MM.1S (cell line): Measurements from ENCODE around the gene EFNA3.

Experiments used
- DNase-seq: peaks from one replicate; pipeline ENCODE4 v3.0.0-alpha.2; 2015
- H2AFZ ChIP-seq: fragments of 300-600 bp; sonication (generic); 2 replicates; pipeline ENCODE4 v1.6.0; 2016; ENCODE audit warnings: antibody characterized with exemption, low read length
- H3F3A ChIP-seq: fragments of 300-600 bp; sonication (generic); 2 replicates; pipeline ENCODE4 v1.6.1; 2016; ENCODE audit warnings: mild to moderate bottlenecking, antibody characterized with exemption, low read length, moderate library complexity, mixed read lengths; ENCODE audit not compliant: insufficient read depth
- H3K27ac ChIP-seq: fragments of 300-600 bp; sonication (generic); 2 replicates; pipeline ENCODE4 v1.5.1; 2016; ENCODE audit warnings: mild to moderate bottlenecking, low read length
- H3K27me3 ChIP-seq: fragments of 300-600 bp; sonication (generic); replicated peaks from 2 replicates; pipeline ENCODE4 v1.6.0; 2016; ENCODE audit warnings: low read length; ENCODE audit not compliant: insufficient read depth
- H3K36me3 ChIP-seq: fragments of 300-600 bp; sonication (generic); replicated peaks from 2 replicates; pipeline ENCODE4 v1.6.1; 2016; ENCODE audit warnings: mild to moderate bottlenecking, low read length, mixed read lengths; ENCODE audit not compliant: insufficient read depth
- H3K4me1 ChIP-seq: fragments of 300-600 bp; sonication (generic); 2 replicates; pipeline ENCODE4 v1.6.1; 2016; ENCODE audit warnings: low read length, mixed read lengths
- H3K4me2 ChIP-seq: fragments of 300-600 bp; sonication (generic); 2 replicates; pipeline ENCODE4 v1.6.0; 2016; ENCODE audit warnings: low read depth, low read length
- H3K4me3 ChIP-seq: fragments of 300-600 bp; sonication (generic); 2 replicates; pipeline ENCODE4 v1.5.1; 2016; ENCODE audit warnings: low read length, mixed read lengths
- H3K79me2 ChIP-seq: fragments of 300-600 bp; sonication (generic); 2 replicates; pipeline ENCODE4 v1.6.1; 2016; ENCODE audit warnings: mixed run types, low read length, mixed read lengths
- H3K9ac ChIP-seq: fragments of 300-600 bp; sonication (generic); 2 replicates; pipeline ENCODE4 v1.6.1; 2016; ENCODE audit warnings: low read length, mixed read lengths
- H3K9me2 ChIP-seq: fragments of 300-600 bp; sonication (generic); replicated peaks from 2 replicates; pipeline ENCODE4 v1.6.1; 2016; ENCODE audit warnings: mild to moderate bottlenecking, low read length, mixed read lengths; ENCODE audit not compliant: insufficient read depth
- H3K9me3 ChIP-seq: fragments of 300-600 bp; sonication (generic); replicated peaks from 2 replicates; pipeline ENCODE4 v1.6.1; 2016; ENCODE audit warnings: mild to moderate bottlenecking, low read length, mixed read lengths; ENCODE audit not compliant: insufficient read depth
- H4K20me1 ChIP-seq: fragments of 300-600 bp; sonication (generic); 2 replicates; pipeline ENCODE4 v1.6.1; 2016; ENCODE audit warnings: mild to moderate bottlenecking, low read length, moderate library complexity, mixed read lengths; ENCODE audit not compliant: insufficient read depth
- EZH2 ChIP-seq: fragments of 300-600 bp; sonication (generic); optimal IDR thresholded peaks from 2 replicates; pipeline ENCODE3; 2017; ENCODE audit warnings: low read depth, mild to moderate bottlenecking, antibody characterized with exemption, low read length, mixed read lengths
- EZH2phosphoT487 ChIP-seq: fragments of 300-600 bp; sonication (generic); IDR thresholded peaks from 2 replicates; pipeline ENCODE4 v1.6.1; 2018; ENCODE audit warnings: antibody characterized with exemption, low read length
- TF ChIP-seq, protein P1 (sequence below): fragments of 300-600 bp; sonication (generic); IDR thresholded peaks from 2 replicates; pipeline ENCODE4 v1.5.1; 2016; ENCODE audit warnings: antibody characterized with exemption, low read length, mixed read lengths

EFNA3 gene

DNA sequence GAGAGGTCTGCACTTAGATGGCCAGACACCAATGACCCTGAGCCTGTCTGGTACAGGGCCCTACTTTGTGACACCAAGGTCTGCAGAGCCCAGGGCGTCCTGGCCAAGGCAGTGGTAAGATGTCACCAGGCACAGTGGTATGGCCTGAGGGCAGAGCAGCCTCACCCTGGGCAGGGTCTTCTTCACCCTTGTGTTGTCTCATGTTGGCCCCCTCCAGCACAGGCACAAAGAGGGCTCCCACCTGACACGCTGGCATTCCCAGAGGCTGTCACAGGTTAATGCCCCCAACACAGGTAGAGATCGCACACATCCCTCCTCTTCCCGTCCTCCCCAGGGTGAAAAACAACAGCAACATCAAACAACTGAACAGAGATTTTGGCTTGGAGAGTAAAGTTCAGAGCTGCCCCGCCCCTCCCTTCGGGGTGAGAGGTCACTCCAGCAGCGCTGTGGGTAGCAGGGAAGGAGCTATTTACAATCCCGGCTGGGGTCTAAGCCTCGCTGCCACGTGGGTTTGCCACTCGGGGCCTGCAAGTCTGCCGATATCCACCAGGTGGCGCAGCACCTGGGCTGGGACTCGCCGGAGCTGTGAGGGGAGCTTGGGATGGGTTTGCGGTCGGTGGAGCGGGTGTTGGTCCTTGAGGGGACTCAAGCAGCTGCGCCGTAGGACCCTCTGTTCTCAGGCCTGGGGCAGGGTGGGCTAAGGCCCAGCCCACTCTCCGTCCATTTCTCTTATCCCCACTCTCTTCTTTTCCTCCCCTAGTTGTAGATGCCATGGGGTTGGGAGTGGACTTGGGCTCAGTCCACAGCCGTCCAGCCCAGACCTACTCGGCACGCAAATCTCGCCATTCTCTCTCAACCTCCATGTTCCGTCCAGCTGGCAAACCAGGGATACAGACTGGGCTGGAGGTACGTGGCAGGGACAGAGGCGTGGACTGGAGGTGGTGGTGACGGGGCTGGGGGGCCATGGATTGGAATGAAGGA, 12.7 kb downstream of the EFNA3 start:
- peak overlapping the region; percentile 55 for H2AFZ ChIP-seq
- H3K27ac ChIP-seq: no peak overlapping the region
- H3F3A ChIP-seq: no peaks in the 10 kb centered on the region
- peak; percentile 83 for DNase-seq
- TF ChIP-seq, protein P1, sequence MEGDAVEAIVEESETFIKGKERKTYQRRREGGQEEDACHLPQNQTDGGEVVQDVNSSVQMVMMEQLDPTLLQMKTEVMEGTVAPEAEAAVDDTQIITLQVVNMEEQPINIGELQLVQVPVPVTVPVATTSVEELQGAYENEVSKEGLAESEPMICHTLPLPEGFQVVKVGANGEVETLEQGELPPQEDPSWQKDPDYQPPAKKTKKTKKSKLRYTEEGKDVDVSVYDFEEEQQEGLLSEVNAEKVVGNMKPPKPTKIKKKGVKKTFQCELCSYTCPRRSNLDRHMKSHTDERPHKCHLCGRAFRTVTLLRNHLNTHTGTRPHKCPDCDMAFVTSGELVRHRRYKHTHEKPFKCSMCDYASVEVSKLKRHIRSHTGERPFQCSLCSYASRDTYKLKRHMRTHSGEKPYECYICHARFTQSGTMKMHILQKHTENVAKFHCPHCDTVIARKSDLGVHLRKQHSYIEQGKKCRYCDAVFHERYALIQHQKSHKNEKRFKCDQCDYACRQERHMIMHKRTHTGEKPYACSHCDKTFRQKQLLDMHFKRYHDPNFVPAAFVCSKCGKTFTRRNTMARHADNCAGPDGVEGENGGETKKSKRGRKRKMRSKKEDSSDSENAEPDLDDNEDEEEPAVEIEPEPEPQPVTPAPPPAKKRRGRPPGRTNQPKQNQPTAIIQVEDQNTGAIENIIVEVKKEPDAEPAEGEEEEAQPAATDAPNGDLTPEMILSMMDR: peak; percentile 100
- TF ChIP-seq EZH2: no peak
- no peaks in the 10 kb centered on the region for H3K9me2 ChIP-seq
- H3K4me1 ChIP-seq: peaks cover 21% of the 10 kb centered on the region
- H3K36me3 ChIP-seq: no peaks in the 10 kb centered on the region
- H3K9ac ChIP-seq: no peak overlapping the region
- H3K9me3 ChIP-seq: no peaks in the 10 kb centered on the region
- peak overlapping the region; percentile 10; the same call in 1 of the 2 replicates for H3K4me3 ChIP-seq
- H4K20me1 ChIP-seq: no peaks in the 10 kb centered on the region
- H3K79me2 ChIP-seq: no peaks in the 10 kb centered on the region
- peak overlapping the region; percentile 62 for H3K4me2 ChIP-seq
- H3K27me3 ChIP-seq: peaks cover 26% of the 10 kb centered on the region

DNA sequence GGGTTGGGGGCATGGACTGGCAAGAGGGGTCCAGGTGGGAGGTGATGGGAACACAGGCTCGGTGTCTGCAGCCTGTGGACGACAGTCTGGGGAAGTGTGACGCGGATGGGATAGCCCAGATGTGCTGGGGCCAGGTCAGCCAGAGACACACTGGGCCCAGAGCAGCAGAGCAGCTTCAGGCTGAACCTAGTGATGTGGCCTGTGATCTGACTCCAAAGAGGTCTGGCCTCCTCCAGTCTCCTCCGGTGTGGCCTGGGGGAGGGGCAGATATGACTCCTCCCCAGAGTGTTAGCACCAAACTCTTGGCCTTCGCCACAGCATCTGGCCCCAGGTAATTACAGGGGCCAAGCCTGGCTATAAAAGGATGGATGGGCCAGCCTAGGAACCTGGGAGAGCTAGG, 13.5 kb downstream of the EFNA3 start:
- no peak overlapping the region for H3K4me2 ChIP-seq
- no peaks in the 10 kb centered on the region for H3K9me2 ChIP-seq
- no peaks in the 10 kb centered on the region for H3F3A ChIP-seq
- DNase-seq: no peak
- no peaks in the 10 kb centered on the region for H3K79me2 ChIP-seq
- peaks cover 19% of the 10 kb centered on the region for H3K4me1 ChIP-seq
- no peak for TF ChIP-seq EZH2phosphoT487
- TF ChIP-seq, protein P1: no peak
- no peak for TF ChIP-seq EZH2
- no peaks in the 10 kb centered on the region for H4K20me1 ChIP-seq
- H2AFZ ChIP-seq: no peak overlapping the region
- no peak overlapping the region for H3K27ac ChIP-seq
- no peak overlapping the region for H3K4me3 ChIP-seq
- H3K36me3 ChIP-seq: no peaks in the 10 kb centered on the region
- H3K9me3 ChIP-seq: no peaks in the 10 kb centered on the region
- peaks cover 26% of the 10 kb centered on the region for H3K27me3 ChIP-seq
- H3K9ac ChIP-seq: no peak overlapping the region

DNA sequence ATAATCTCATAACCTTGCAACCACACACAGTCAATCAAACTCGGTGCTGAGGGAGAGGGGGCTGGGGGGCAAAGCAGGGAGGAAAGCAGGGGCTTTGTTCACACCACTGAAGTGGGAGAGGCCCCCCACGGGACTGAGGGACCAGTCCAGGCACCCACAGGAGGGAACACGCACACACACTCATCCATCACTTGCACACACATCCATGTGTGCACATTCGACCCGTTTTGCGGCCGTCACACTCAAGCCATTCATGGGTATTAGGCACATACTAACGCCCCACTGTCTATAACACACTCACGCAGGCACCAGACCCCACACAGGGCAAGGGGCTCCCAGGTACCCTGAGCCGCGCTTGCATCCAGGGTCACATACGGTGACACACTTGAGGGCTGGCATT, 14.0 kb downstream of the EFNA3 start:
- Histone ChIP-seq H3F3A (no peaks in the 10 kb centered on the region), H3K36me3 (no peaks in the 10 kb centered on the region), H3K9ac (no peak overlapping the region), H3K27me3 (peaks cover 26% of the 10 kb centered on the region), H3K4me3 (no peak overlapping the region), H3K9me3 (no peaks in the 10 kb centered on the region), H3K79me2 (no peaks in the 10 kb centered on the region), H4K20me1 (no peaks in the 10 kb centered on the region), H3K4me2 (no peak overlapping the region), H3K27ac (no peak overlapping the region), H3K4me1 (peaks cover 19% of the 10 kb centered on the region), H2AFZ (no peak overlapping the region), H3K9me2 (no peaks in the 10 kb centered on the region)
- DNase-seq: no peak
- TF ChIP-seq, protein P1: no peak
- TF ChIP-seq EZH2phosphoT487 (no peak), EZH2 (no peak)
